GM12891 (cell line): Measurements from ENCODE around the gene BCL2L13. TPM values are rescaled to one million over a fixed set of nuclear protein-coding genes. Genes with fewer than 3 reads are reported as not detected.

Experiments used
- DNase-seq: peaks from one replicate; pipeline ENCODE4 v3.0.0; 2011; ENCODE audit warnings: low spot score; ENCODE audit not compliant: insufficient read length
- FAIRE-seq: peaks from 2 replicates; lab custom pipeline; 2011; peaks lifted over from hg19 to GRCh38; lab: Jason Lieb, UNC
- PAX5 ChIP-seq: IDR thresholded peaks from 2 replicates; pipeline ENCODE4 v1.6.1; 2011; ENCODE audit warnings: low read length, moderate library complexity, mild to moderate bottlenecking; ENCODE audit not compliant: insufficient read depth, severe bottlenecking
- POLR2A ChIP-seq: IDR thresholded peaks from 2 replicates; pipeline ENCODE4 v1.6.1; 2011; ENCODE audit warnings: low read depth, low read length, control low read depth
- POLR2AphosphoS5 ChIP-seq: IDR thresholded peaks from 2 replicates; pipeline ENCODE4 v1.6.1; 2011; ENCODE audit warnings: low read depth, low read length, control low read depth
- POU2F2 ChIP-seq: IDR thresholded peaks from 2 replicates; pipeline ENCODE4 v1.6.1; 2011; ENCODE audit warnings: low read depth, mild to moderate bottlenecking, control low read depth, low read length, moderate library complexity
- SPI1 ChIP-seq: IDR thresholded peaks from 2 replicates; pipeline ENCODE4 v1.6.1; 2011; ENCODE audit warnings: low read depth, low read length, control low read depth
- TAF1 ChIP-seq: IDR thresholded peaks from 2 replicates; pipeline ENCODE4 v1.6.1; 2011; ENCODE audit warnings: low read depth, low read length, control low read depth
- polyA plus RNA-seq: library from polyadenylated mRNA; unstranded; fragments of >200 nt; gene quantifications from one replicate; pipeline ENCODE4 v1.2.1, GENCODE V29; 2012; ENCODE audit warnings: low read depth, missing spikeins, inconsistent platforms; ENCODE audit not compliant: missing spikeins

BCL2L13 gene, protein sequence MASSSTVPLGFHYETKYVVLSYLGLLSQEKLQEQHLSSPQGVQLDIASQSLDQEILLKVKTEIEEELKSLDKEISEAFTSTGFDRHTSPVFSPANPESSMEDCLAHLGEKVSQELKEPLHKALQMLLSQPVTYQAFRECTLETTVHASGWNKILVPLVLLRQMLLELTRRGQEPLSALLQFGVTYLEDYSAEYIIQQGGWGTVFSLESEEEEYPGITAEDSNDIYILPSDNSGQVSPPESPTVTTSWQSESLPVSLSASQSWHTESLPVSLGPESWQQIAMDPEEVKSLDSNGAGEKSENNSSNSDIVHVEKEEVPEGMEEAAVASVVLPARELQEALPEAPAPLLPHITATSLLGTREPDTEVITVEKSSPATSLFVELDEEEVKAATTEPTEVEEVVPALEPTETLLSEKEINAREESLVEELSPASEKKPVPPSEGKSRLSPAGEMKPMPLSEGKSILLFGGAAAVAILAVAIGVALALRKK
- polyA plus RNA-seq = 24.0 TPM

DNA sequence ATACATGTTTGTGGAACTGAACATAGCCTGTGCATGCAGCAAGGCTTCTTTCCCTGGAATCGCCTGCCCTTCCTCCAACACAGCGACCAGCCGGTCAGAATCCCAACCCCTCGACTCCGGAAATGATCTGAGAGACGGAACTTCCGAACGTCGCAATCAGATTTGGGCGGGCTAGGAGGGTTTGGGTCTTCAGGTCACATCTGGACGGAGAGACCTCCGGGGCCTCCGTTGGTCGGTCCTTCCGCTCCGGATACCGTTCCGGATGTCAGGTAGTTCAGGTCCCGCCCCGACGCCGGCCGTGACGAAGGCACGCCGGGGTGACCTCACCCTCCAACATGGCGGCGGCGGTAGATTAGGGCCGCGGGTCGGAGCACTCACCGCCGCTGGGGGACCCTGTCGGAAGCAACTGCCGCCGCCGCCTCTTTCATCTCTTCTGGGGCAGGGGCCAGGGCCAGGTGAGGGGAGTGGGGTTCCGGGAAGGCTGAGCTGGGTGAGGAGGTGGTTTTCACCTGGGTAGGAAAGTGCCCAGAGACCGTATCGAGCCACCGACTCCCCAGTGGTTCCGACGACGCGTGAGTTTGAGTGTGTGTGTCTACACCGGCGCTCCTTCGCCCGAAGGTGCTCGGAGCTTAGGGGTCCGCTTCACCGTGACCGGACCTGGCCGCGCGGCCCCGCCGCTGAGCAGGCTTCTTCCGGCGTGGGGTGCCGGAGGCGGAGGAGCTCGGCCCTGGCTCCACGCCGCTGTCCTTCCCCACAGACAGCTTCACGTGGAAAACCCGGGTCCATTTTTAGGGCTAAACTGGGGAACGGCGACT, at the start of gene BCL2L13:
BCL2L13 (plus strand) TSS at position 326 of the 815 bp plus-strand sequence. CDS start 16,955 bp downstream, outside the sequence.
- DNase-seq (peak; percentile 89), FAIRE-seq (peak; percentile 95)
- TF ChIP-seq PAX5 = no peak
- peak; percentile 81 for TF ChIP-seq POLR2A
- no peak for TF ChIP-seq SPI1
- peak; percentile 88 for TF ChIP-seq POLR2AphosphoS5
- peak; percentile 92 for TF ChIP-seq TAF1
- no peak; the same call in none of the 2 replicates for TF ChIP-seq POU2F2

GRCh38 chr22:17589810-17590375, 48.7 kb upstream of the BCL2L13 start:
- DNase-seq (no peak), FAIRE-seq (no peak)
- TF ChIP-seq PAX5 (no peak), POU2F2 (no peak), SPI1 (no peak)

DNA sequence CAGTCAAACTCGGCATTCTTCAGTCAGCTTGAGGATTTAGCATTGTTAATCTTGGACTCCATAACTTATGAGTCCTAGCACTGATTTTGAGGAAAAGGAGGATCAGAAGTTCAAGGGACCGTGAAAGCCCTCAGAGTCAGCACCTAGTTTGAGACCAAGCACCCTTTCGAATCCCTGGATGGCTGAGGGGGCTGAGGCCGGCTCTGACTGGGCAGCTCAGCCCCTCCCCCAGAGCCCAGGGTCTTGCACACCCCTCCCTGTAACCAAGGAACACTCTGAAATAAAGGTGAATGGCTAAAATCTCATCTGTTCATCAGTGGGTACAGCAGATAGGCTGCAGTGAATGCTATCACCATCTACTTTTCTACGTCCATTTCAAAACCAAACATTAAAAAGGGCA, 48.0 kb upstream of the BCL2L13 start:
- FAIRE-seq (no peak), DNase-seq (no peak)
- no peak for TF ChIP-seq POLR2A
- TF ChIP-seq POU2F2 = no peak
- TF ChIP-seq PAX5 = no peak
- no peak for TF ChIP-seq POLR2AphosphoS5
- no peak for TF ChIP-seq TAF1
- no peak for TF ChIP-seq SPI1

- DNase-seq (no peak), FAIRE-seq (no peak)
- no peak for TF ChIP-seq POU2F2
- TF ChIP-seq SPI1 = no peak
- no peak for TF ChIP-seq POLR2AphosphoS5
- no peak for TF ChIP-seq PAX5
- no peak for TF ChIP-seq TAF1
Observed at GRCh38 chr22:17592201-17592600, 46.4 kb upstream of the BCL2L13 start.

DNA sequence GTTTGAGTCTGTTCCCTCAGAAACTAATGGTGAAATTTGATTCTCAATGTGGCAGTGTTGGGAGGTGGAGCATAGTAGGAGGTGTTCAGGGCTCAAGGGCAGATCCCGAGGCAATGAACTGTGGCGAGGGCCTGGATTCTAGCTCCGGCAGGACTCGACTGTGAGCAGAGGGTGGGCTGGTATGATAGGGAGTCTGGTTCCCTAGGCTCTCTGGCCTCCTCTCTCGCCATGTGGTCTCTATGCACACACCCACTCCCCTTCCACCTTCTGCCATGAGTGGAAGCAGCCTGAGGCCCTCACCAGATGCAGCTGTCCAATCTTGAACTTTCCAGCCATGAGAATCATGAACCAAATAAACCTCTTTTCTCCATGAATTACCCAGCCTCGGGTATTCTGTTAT, 42.3 kb upstream of the BCL2L13 start:
- FAIRE-seq (no peak), DNase-seq (no peak)
- no peak for TF ChIP-seq POLR2AphosphoS5
- no peak for TF ChIP-seq PAX5
- no peak for TF ChIP-seq TAF1
- no peak for TF ChIP-seq SPI1
- no peak for TF ChIP-seq POLR2A
- no peak for TF ChIP-seq POU2F2

DNA sequence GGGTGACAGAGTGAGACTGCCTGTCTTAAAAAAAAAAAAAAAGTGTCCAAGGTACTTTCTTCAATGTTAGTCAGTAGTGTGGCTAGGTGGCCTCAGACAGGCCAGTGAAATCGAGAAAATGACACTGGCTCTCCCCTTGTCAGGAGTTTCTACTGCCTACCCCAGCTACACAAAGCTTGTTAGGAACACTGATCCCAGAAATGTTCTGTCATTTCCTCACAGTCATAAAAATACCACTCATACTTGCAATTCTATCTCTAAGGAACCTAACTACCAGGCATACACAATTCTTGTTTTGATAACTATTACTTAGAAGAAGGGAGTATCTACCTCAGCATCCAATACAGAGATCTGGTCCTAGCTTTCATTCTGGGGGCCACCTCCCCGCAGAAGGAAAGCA, 41.3 kb upstream of the BCL2L13 start:
- no peak for TF ChIP-seq SPI1
- TF ChIP-seq POLR2AphosphoS5 = no peak
- DNase-seq = no peak
- no peak for FAIRE-seq

- TF ChIP-seq SPI1 (no peak), POLR2A (no peak), TAF1 (no peak), PAX5 (no peak), POU2F2 (no peak)
- no peak for FAIRE-seq
- DNase-seq = no peak
Observed at GRCh38 chr22:17598318-17598717, 40.2 kb upstream of the BCL2L13 start.

GRCh38 chr22:17601031-17601430, 37.5 kb upstream of the BCL2L13 start:
- FAIRE-seq (no peak), DNase-seq (no peak)
- TF ChIP-seq TAF1 (no peak), PAX5 (no peak), POU2F2 (no peak)

DNA sequence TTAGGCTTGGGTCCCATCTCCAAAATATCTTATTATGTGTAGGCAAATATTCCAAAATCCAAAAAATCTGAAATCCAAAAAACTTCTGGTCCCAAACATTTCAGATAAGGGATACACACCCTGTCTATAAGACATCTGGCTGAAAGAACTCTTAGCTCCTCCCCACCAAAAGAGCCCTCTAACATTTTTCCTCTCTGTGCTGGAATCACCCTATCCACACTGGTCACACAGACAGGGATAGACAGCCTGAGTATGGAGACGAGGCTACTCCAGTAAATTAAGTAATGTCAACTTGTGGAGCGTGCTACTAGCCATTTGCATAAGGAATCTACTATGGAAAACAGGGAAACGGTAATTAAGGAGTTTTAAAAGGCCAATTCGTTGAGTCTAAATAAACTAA, 34.9 kb upstream of the BCL2L13 start:
- TF ChIP-seq SPI1 (no peak), POLR2A (no peak), TAF1 (no peak), POU2F2 (no peak), POLR2AphosphoS5 (no peak), PAX5 (no peak)
- DNase-seq (no peak), FAIRE-seq (no peak)

- FAIRE-seq (no peak), DNase-seq (no peak)
- TF ChIP-seq POU2F2 = no peak
- no peak for TF ChIP-seq TAF1
- TF ChIP-seq POLR2A = no peak
- TF ChIP-seq POLR2AphosphoS5 = no peak
- no peak for TF ChIP-seq SPI1
- TF ChIP-seq PAX5 = no peak
Observed at GRCh38 chr22:17606496-17606895, 32.1 kb upstream of the BCL2L13 start.
